HG03354 (cell line): Measurements from ENCODE around the gene RAPGEF4.
"Not testable (repeated sequence)": the region's sequence is repeated elsewhere in the genome, so short reads cannot be mapped to it uniquely, and the experiment has no call there.

Experiments used
- ATAC-seq: cut with Tn5 transposase; IDR thresholded peaks from one replicate; pipeline ENCODE4 v1.9.1; 2021; ENCODE audit warnings: mild to moderate bottlenecking; ENCODE audit not compliant: unreplicated experiment, poor library complexity, severe bottlenecking

Gene RAPGEF4

GRCh38 chr2:172725284-172725683 is 10.4 kb upstream of the RAPGEF4 start:
- ATAC-seq, result no peak

- ATAC-seq, result no peak
These were observed 9.9 kb upstream of the RAPGEF4 start for GRCh38 chr2:172725746-172726145.

- no peak for ATAC-seq
These were observed 9.4 kb upstream of the RAPGEF4 start for GRCh38 chr2:172726172-172726735.

- ATAC-seq, result no peak
These were observed 5.2 kb upstream of the RAPGEF4 start for GRCh38 chr2:172730411-172730810.

- no peak for ATAC-seq
These were observed 699 bp upstream of the RAPGEF4 start for GRCh38 chr2:172734711-172735581.

- ATAC-seq, result no peak
These were observed 954 bp downstream of the RAPGEF4 start for GRCh38 chr2:172736424-172737174.

- no peak for ATAC-seq
These were observed 4.1 kb downstream of the RAPGEF4 start for GRCh38 chr2:172739661-172740266.

GRCh38 chr2:172740856-172741255 is 5.2 kb downstream of the RAPGEF4 start:
- ATAC-seq, result no peak

- no peak for ATAC-seq
These were observed 7.4 kb downstream of the RAPGEF4 start for GRCh38 chr2:172742931-172743540.

- ATAC-seq, result no peak
These were observed 8.3 kb downstream of the RAPGEF4 start for GRCh38 chr2:172743898-172744297.

- ATAC-seq, result no peak
These were observed 10.0 kb downstream of the RAPGEF4 start for GRCh38 chr2:172745636-172746035.

- ATAC-seq, result not testable (repeated sequence)
These were observed 12.9 kb downstream of the RAPGEF4 start for GRCh38 chr2:172748543-172748942.

GRCh38 chr2:172749388-172749787 is 13.7 kb downstream of the RAPGEF4 start:
- no peak for ATAC-seq

- no peak for ATAC-seq
These were observed 15.9 kb downstream of the RAPGEF4 start for GRCh38 chr2:172751564-172751963.

- no peak for ATAC-seq
These were observed 18.0 kb downstream of the RAPGEF4 start for GRCh38 chr2:172753610-172754009.

- no peak for ATAC-seq
These were observed 23.8 kb downstream of the RAPGEF4 start for GRCh38 chr2:172759441-172759840.

- no peak for ATAC-seq
These were observed 25.7 kb downstream of the RAPGEF4 start for GRCh38 chr2:172761306-172761705.

GRCh38 chr2:172762574-172762973 is 26.9 kb downstream of the RAPGEF4 start:
- ATAC-seq, result no peak

- ATAC-seq, result no peak
These were observed 27.4 kb downstream of the RAPGEF4 start for GRCh38 chr2:172763079-172763478.

- no peak for ATAC-seq
These were observed 30.0 kb downstream of the RAPGEF4 start for GRCh38 chr2:172765662-172766061.
